ENCODE results near the gene TEDC1.
"Not testable (repeated sequence)": the region's sequence is repeated elsewhere in the genome, so short reads cannot be mapped to it uniquely, and the experiment has no call there.

TEDC1 gene

DNA sequence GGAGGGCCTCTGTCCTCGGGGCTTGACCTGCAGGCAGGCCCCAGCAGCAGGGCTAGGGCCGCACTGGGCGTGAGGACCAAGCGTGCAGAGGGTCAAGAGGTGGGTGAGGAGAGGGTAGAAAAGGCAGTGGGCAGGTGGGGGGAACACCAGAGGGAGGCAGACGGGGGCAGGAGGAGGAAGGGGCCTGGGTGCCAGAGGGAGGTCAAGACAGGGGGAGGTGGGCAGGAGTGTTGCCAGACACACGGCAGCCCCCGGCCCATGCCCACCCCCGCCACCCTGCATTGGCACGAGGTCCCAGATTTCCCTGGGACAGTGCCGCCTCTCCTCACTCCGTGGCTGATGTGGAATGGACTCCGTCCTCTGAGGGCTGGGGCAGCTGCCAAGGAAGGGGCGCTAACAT, 43.5 kb downstream of the TEDC1 start:
- no peaks in the 10 kb centered on the region for H3K36me3 ChIP-seq (ENCODE audit: control insufficient read depth, insufficient read depth, low read length)
- no peak overlapping the region for H3K27ac ChIP-seq (ENCODE audit: insufficient read depth, low read depth, low read length, poor library complexity, severe bottlenecking)
- WGBS, 2 experiments = 78 to 79% methylated on average over 13 of the region's 13 CpGs
- H3K27me3 ChIP-seq (ENCODE audit: control insufficient read depth, insufficient read depth, low read length, poor library complexity, severe bottlenecking) = no peaks in the 10 kb centered on the region
- no peak overlapping the region for H3K4me3 ChIP-seq (ENCODE audit: insufficient read depth, low read depth, low read length)
- no peaks in the 10 kb centered on the region for H3K9me3 ChIP-seq (ENCODE audit: control insufficient read depth, low read length)
- H3K4me1 ChIP-seq (ENCODE audit: control insufficient read depth, insufficient read depth, low read length) = no peaks in the 10 kb centered on the region

DNA sequence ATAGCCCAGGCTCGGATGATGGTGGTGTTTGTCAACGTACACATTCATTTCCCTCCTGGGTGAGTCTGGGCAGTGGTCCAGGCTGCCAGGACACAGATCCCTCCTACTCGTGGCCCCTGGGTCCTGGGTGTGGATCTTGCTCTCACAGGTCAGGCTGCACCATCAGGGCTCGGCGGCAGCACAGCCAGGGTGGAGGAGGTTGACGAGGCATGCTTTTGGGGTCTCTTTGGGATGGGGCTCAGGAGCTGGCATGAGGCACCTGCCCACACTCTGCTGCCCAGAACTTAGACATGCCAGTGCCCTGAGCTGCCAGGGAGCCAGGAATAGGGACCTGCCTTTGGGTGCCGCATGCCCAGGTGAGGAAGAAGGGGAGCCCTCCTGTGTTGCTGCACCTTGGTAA, 45.0 kb downstream of the TEDC1 start:
- H3K27me3 ChIP-seq (ENCODE audit: control insufficient read depth, insufficient read depth, low read length, poor library complexity, severe bottlenecking) = no peaks in the 10 kb centered on the region
- H3K36me3 ChIP-seq (ENCODE audit: control insufficient read depth, insufficient read depth, low read length) = no peaks in the 10 kb centered on the region
- H3K9me3 ChIP-seq (ENCODE audit: control insufficient read depth, low read length) = no peaks in the 10 kb centered on the region
- H3K27ac ChIP-seq (ENCODE audit: insufficient read depth, low read depth, low read length, poor library complexity, severe bottlenecking) = no peak overlapping the region
- H3K4me1 ChIP-seq (ENCODE audit: control insufficient read depth, insufficient read depth, low read length) = no peaks in the 10 kb centered on the region
- no peak overlapping the region for H3K4me3 ChIP-seq (ENCODE audit: insufficient read depth, low read depth, low read length)
- 81 to 84% methylated on average over 7 of the region's 7 CpGs for WGBS, 2 experiments

DNA sequence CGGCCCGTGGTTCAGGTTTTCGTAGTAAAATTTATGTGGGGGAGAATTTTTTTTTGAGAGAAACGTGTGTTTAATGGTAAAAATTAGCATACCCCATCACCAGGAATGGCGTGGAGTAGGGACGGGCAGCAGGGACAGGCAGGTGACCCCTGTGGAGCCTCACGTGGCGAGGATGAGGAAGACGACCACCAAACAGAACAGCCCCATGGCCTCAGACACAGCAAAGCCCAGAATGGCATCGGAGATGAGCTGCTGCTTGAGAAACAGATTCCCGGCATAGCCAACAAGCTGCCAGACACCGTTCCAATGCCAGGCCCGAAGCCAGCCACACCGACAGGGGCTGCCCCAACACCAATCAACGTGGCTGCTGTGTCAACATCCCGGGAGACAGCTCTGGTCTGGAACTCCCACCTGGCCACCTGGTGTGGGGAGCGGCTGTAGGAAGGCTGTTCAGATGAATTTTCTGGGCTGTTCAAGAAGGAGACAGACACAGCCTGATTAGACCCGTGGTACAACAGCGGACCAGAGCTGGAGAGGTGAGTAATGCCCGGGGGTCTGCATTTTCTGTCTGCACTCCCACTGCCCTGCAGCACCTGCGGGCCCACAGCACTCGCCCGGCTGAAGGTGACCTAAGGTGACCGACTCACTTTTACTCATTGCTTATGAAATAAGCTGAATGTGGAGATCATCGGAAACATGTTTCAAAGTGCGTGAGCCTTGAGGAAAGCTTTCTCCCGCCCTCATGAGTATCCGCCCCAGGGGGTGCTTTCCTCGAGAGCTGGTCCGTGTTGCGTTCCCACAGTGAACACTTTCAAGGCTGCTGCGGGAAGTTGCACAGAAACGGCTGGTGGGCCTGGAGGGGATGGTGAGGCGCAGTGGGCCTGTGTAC, 45.9 kb downstream of the TEDC1 start:
- H3K4me1 ChIP-seq (ENCODE audit: control insufficient read depth, insufficient read depth, low read length) = no peaks in the 10 kb centered on the region
- 75 to 76% methylated on average over 34 of the region's 34 CpGs for WGBS, 2 experiments
- no peaks in the 10 kb centered on the region for H3K36me3 ChIP-seq (ENCODE audit: control insufficient read depth, insufficient read depth, low read length)
- H3K4me3 ChIP-seq (ENCODE audit: insufficient read depth, low read depth, low read length) = no peak overlapping the region
- peaks cover 1% of the 10 kb centered on the region for H3K9me3 ChIP-seq (ENCODE audit: control insufficient read depth, low read length)
- H3K27ac ChIP-seq (ENCODE audit: insufficient read depth, low read depth, low read length, poor library complexity, severe bottlenecking) = no peak overlapping the region
- no peaks in the 10 kb centered on the region for H3K27me3 ChIP-seq (ENCODE audit: control insufficient read depth, insufficient read depth, low read length, poor library complexity, severe bottlenecking)

DNA sequence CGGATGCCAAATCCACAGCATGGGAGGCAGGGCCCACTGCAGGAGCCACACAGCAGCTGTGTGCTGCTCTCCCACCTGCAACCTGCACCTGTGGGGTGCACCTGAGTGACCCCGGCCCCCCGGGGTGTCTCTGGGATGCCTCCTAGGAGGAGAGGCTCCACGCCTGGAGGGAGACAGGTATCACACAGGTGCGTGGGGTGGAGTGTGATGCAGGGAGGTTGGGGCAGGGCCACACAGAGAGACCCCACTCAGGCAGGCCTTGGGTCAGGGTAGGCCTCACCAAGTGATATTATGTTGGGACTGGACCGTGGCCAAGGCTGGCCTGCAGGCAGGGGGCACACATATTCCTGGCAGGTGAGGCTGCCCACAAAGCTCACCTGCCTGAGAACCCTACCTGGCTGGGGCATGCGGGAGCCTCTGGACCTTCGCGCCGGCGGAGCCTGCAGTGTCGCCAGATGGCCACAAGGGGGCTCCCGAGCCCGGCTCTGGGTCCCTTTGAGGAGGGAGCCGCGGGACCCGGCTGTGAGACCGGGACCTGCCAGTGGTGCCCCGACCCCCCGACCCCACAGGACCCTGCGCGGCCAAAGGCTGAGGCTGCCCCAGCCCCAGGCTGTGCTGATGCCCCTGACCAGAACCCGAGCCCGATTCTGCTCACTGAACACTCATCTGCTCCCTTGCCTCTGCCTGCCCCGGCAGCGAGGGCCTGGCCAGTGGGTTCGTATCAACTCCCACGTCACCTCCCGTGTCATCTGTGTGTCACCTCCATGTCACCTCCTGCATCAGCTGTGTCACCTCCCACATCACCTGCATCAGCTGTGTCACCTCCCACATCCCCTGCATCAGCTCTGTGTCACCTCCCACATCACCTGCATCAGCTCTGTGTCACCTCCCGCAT, 46.8 kb downstream of the TEDC1 start:
- H3K4me1 ChIP-seq (ENCODE audit: control insufficient read depth, insufficient read depth, low read length) = no peaks in the 10 kb centered on the region
- H3K9me3 ChIP-seq (ENCODE audit: control insufficient read depth, low read length) = peaks cover 4% of the 10 kb centered on the region
- 34 to 39% methylated on average over 30 of the region's 30 CpGs for WGBS, 2 experiments
- no peaks in the 10 kb centered on the region for H3K36me3 ChIP-seq (ENCODE audit: control insufficient read depth, insufficient read depth, low read length)
- no peak overlapping the region for H3K27ac ChIP-seq (ENCODE audit: insufficient read depth, low read depth, low read length, poor library complexity, severe bottlenecking)
- no peaks in the 10 kb centered on the region for H3K27me3 ChIP-seq (ENCODE audit: control insufficient read depth, insufficient read depth, low read length, poor library complexity, severe bottlenecking)
- H3K4me3 ChIP-seq (ENCODE audit: insufficient read depth, low read depth, low read length) = no peak overlapping the region

DNA sequence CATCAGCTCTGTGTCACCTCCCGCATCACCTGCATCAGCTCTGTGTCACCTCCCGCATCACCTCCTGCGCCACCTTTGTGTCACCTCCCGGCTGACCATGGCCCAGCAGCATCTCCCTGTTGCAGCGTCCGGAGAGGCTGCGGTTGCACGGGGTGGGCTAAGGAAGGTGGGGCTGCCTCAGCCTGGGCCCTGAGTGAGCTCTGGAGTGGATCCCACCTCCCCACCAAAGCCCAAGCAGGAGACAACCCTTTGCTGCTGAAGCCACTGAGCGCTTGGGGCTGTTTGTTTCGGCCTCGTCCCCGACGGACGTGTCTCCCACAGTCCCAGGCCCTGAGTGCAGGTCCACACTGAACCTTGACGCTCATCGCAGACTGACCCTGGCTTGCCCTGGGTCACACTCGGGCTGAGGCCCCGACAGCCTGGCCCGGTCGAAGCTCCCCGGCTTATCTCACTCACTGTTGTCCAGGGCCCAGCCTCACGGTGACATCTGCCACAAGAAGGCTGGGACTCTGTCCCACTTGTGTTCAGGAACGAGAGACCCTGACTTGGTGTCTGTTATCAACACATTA, 47.5 kb downstream of the TEDC1 start:
- Histone ChIP-seq H3K27ac (ENCODE audit: insufficient read depth, low read depth, low read length, poor library complexity, severe bottlenecking) (no peak overlapping the region), H3K36me3 (ENCODE audit: control insufficient read depth, insufficient read depth, low read length) (no peaks in the 10 kb centered on the region), H3K4me3 (ENCODE audit: insufficient read depth, low read depth, low read length) (no peak overlapping the region), H3K27me3 (ENCODE audit: control insufficient read depth, insufficient read depth, low read length, poor library complexity, severe bottlenecking) (no peaks in the 10 kb centered on the region), H3K9me3 (ENCODE audit: control insufficient read depth, low read length) (peaks cover 7% of the 10 kb centered on the region), H3K4me1 (ENCODE audit: control insufficient read depth, insufficient read depth, low read length) (no peaks in the 10 kb centered on the region)
- 85 to 87% methylated on average over 23 of the region's 23 CpGs for WGBS, 2 experiments

DNA sequence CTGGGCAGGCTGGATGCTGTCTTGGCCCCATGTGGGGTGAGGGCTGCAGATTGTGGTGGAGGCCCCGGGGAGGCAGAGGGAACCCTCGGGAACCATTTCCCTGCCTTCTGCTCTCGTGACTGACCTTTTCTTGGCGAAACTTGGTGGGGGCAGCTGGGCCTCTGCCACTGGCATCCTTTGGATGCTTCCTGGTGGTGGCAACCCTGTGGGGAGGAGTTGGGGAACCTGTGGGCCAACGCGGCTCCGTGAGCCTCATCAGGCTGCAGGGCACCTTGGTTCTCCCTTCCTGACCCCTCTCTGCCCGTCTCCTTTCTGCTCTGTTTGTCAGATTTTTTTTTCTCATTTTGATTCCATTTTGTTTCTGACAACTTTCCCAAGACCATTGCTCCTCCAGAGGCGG, 49.8 kb downstream of the TEDC1 start:
- 78 to 82% methylated on average over 9 of the region's 9 CpGs for WGBS, 2 experiments
- Histone ChIP-seq H3K9me3 (ENCODE audit: control insufficient read depth, low read length) (peaks cover 7% of the 10 kb centered on the region), H3K36me3 (ENCODE audit: control insufficient read depth, insufficient read depth, low read length) (no peaks in the 10 kb centered on the region), H3K4me3 (ENCODE audit: insufficient read depth, low read depth, low read length) (no peak overlapping the region), H3K27me3 (ENCODE audit: control insufficient read depth, insufficient read depth, low read length, poor library complexity, severe bottlenecking) (no peaks in the 10 kb centered on the region), H3K27ac (ENCODE audit: insufficient read depth, low read depth, low read length, poor library complexity, severe bottlenecking) (no peak overlapping the region), H3K4me1 (ENCODE audit: control insufficient read depth, insufficient read depth, low read length) (no peaks in the 10 kb centered on the region)

DNA sequence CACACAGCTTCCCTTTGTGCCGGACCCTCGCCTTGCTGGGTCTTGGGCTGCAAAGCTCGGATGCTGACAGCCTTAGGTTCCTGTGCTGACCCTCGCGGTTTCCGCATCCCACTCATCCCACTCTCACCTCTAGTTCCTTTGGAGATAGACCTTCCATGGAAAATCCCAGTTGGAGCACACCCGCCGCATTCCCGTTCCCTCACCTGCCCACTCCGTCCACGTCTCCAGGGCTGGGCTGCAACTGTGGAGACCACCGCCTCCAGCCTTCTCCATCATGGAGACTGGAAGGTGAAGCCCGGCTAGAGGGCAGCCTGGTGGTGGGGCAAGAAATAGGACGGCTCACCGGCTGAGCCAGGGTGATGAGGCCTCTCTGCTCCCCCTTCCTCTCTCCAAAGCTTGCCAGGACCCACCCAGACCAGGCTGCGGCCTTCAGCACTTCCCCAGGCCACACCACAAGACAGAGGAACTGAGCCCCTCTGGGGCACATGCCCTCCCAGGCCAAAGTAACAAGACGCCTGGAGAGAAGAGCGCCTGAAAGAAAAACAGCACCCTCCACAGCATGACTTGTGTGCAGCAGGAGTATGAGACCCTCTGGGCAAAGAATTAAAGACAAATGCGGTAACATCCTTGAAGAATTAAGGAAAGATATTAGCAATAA, 50.3 kb downstream of the TEDC1 start:
- WGBS, 2 experiments = 86% methylated on average over 19 of the region's 19 CpGs

DNA sequence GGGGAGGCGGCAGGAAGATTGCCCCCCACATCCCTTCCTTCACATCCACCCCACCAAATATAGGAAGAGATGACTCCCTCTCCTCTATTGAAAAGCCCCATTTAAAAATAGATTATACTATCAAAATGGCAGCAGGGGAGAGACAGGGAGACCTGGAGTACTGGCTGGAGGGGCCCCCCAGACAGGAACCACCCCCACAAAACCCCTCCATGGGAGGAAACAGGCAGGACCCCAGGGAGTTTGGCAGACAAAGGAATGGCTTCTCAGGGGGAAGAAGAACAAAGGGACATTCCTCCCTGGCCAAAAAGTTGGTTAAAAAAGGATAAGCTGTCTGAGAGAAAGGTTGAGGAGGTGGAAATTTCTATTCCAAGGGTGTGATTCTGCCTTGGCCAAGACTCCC, 54.6 kb downstream of the TEDC1 start:
- not testable (repeated sequence) for H3K4me3 ChIP-seq (ENCODE audit: insufficient read depth, low read depth, low read length); H3K4me1 ChIP-seq (ENCODE audit: control insufficient read depth, insufficient read depth, low read length); H3K27ac ChIP-seq (ENCODE audit: insufficient read depth, low read depth, low read length, poor library complexity, severe bottlenecking); H3K36me3 ChIP-seq (ENCODE audit: control insufficient read depth, insufficient read depth, low read length); H3K27me3 ChIP-seq (ENCODE audit: control insufficient read depth, insufficient read depth, low read length, poor library complexity, severe bottlenecking)
- peaks cover 12% of the 10 kb centered on the region for H3K9me3 ChIP-seq (ENCODE audit: control insufficient read depth, low read length)
- WGBS, 2 experiments = 57% methylated on average over 1 of the region's 1 CpG; no CpG with 5 or more reads in 1 of the 2 experiments

More for the DNA sequence above, 50.3 kb downstream of the TEDC1 start:
- Histone ChIP-seq H3K4me1 (ENCODE audit: control insufficient read depth, insufficient read depth, low read length) (no peaks in the 10 kb centered on the region), H3K27me3 (ENCODE audit: control insufficient read depth, insufficient read depth, low read length, poor library complexity, severe bottlenecking) (no peaks in the 10 kb centered on the region), H3K36me3 (ENCODE audit: control insufficient read depth, insufficient read depth, low read length) (no peaks in the 10 kb centered on the region), H3K27ac (ENCODE audit: insufficient read depth, low read depth, low read length, poor library complexity, severe bottlenecking) (no peak overlapping the region), H3K4me3 (ENCODE audit: insufficient read depth, low read depth, low read length) (no peak overlapping the region), H3K9me3 (ENCODE audit: control insufficient read depth, low read length) (peaks cover 7% of the 10 kb centered on the region)

DNA sequence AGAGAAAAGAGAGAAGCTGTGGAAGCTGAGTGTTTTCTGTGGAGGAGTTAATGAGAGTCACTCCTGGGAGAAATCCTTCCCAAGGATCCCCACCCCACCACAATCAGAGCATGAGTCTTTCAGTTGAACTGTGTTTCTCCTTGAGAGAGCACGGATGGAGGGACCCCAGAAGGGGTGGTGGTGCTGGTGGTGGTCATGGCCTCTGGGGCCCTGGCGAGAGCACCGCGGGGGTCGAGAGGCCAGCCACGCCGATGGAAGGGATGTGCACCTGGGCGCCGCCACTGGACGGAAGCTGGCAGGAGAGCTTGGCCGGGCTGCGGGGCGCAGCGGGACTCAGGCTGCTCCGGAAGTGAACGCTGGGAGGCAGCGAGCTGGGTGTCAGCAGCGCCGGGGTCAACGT, 55.4 kb downstream of the TEDC1 start:
- H3K36me3 ChIP-seq (ENCODE audit: control insufficient read depth, insufficient read depth, low read length); H3K4me3 ChIP-seq (ENCODE audit: insufficient read depth, low read depth, low read length); H3K27ac ChIP-seq (ENCODE audit: insufficient read depth, low read depth, low read length, poor library complexity, severe bottlenecking); H3K27me3 ChIP-seq (ENCODE audit: control insufficient read depth, insufficient read depth, low read length, poor library complexity, severe bottlenecking); H3K4me1 ChIP-seq (ENCODE audit: control insufficient read depth, insufficient read depth, low read length): not testable (repeated sequence)
- peaks cover 16% of the 10 kb centered on the region for H3K9me3 ChIP-seq (ENCODE audit: control insufficient read depth, low read length)
- WGBS, 2 experiments = 77 to 88% methylated on average over 4 to 8 of the region's 20 CpGs
